HG02970 (cell line): ENCODE data around the gene TMEM271.

Source experiments
- ATAC-seq: cut with Tn5 transposase; IDR thresholded peaks from one replicate; pipeline ENCODE4 v1.9.1; 2021; ENCODE audit warnings: mild to moderate bottlenecking, moderate library complexity, moderate number of reproducible peaks; ENCODE audit not compliant: unreplicated experiment, low FRiP score

The TMEM271 gene

DNA sequence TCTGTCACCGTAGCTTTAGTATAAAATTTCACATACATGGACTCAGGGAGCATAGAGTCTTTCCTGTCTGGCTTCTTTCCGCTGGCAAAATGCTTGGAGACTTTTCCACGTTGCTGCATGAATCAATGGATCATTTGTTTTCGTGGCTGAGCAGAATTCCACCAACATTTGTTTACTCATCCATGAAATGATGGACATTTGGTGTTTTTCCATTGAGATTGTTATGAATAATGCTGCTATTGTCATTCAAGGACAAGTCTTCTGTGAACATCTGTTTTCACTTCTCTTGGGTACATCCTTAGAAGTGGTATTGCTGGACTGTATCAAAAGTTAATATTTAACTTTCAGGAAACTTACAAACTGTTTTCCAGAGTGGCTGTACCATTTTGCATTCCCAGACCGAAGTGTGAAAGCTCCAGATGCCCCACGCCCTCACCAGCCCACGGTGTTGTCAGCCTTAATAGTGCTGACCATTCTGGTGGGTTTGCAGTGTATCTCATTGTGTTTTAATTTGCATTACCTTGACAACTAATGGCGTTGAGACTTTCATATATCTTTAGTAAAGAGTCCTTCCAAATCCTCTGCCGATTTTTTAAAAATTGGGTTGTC lies 5.8 kb upstream of the TMEM271 start:
- no peak for ATAC-seq

DNA sequence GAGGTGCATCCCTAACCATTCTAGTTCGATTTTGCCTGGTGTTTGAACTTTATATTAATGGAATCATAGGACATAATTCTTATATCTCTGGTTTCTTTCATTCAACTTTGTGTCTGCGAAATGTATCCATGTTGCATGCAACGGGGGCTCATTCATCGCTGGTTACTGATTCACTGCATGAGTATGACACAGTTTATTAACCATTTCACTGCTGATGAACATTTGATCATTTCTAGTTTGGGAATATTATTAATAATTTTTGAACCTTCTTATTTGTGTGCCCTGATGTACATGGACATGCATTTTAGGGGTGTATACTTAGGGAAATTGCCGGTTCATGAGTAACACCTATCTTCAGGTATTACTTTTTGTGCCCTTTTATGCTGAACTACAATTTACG lies 5.1 kb upstream of the TMEM271 start:
- ATAC-seq: no peak

DNA sequence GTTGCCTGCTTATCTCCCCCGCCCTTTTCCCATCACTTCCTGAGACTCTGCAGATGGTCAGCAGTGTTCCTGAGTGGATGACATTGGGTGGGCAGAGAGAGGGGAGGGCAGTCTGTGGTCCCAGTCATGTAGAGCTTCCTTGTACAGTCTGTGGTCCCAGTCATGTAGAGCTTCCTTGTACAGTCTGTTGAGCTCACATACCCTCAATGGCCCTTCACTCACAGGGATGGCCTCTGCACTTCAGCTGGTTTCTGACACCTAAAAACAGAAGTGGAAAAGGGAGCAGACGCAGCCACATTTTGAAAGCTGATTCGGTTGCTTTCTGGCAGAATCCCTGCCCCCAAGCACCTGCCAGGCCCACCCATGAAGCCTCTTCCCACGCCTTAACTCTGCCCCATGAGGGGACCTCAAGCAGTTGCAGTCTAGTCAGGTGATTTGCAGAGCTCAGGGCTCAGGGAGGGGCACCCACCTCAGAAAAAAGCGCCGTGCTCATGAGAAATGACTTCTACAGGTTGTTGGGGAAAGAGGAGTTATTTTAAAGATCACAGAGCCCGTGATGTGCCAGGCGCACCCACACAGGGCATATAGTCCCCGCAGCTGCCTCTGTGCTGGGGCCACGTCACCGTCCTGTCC lies 3.6 kb upstream of the TMEM271 start:
- ATAC-seq: no peak

DNA sequence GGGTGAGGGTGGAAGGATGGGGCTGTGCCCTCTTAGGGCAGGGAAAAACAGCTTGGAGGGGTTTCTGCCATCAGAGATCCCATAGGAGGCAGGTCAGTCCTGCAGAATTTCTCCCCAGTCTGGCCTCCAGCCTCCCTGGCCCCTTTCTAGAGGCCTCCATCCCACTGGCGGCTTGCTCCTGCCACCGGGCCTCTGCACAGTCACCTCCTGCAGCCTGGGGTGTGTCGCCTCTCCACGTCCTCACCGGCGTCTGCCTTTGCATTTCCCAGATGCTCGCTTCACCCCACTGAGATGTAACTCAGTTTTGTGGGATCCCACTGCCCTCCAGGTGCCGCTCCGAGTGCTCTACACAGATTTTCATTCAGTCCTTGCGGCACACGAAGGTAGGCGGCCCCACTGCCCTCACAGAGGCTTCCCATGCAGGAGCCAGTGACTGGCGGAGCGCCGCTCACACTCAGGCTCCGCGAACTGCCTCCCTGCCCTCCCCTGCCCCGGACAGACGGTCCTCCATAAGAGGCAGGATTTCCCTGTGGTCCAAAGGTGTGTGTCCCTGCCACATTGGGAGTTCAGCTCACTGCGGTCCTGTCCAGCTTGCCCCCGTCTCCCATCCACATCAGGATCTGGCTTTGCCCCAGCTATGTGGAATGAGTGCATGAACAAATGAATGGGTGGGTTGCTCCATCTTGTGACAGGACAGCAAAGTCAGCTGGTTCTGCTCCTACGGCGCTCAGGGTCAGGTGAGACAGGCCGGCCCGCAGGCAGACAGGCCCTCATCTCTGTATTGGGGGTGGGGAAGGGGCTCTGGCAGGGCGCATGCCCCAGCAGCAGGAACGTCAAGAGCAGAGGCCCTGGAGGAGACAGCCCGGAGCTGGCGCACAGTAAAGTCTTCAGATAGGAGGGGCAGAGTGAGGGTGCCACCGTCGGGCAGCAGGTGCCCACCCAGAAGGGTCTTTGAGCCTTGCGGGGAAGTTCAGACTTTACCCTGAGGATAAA lies 2.7 kb upstream of the TMEM271 start:
- no peak for ATAC-seq

DNA sequence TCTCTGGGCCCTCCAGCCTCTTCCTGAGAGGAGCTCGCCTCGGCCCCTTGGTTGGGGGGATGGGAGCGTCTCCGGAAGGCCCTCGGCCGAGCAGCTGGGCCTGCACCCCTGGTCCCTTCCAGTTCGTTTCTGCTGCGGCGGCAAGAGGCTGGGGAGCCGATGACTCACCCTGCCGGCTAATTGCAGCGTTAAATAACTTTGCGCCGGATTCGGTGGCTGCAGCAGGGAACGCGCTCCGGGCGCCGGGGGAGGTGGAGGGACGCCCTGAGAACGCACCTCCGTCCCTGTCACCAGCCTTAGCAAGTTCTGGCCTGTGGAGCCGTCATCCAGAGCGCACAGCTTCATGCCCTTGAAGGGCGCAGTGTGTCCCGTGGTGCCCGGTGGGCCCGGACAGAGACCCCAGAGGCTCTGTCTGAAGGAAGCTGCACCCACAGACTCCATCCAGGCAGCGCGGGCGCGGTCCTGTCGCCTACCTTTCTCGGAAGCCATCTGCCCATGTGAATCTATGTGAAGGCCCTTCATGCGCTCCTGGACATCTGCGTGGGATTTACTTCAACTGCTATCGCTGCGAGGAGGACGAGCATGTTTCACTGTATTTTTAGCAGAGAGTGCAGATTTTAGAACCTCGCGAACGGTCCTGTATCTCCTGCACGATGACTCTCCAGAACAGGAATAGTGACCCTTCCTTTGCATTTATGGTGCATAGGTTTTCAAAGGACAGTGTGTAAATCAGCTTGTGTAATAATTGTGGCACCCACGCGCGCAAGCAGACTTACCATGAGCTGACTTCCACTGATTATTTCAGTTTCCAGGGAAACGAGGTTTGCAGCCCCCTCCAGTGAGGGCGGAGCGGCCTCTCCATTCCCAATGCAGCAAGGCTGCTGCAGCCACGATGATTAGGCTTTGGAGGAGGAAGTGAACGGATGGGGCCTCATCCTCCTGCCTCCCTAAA lies 1.7 kb upstream of the TMEM271 start:
- no peak for ATAC-seq

DNA sequence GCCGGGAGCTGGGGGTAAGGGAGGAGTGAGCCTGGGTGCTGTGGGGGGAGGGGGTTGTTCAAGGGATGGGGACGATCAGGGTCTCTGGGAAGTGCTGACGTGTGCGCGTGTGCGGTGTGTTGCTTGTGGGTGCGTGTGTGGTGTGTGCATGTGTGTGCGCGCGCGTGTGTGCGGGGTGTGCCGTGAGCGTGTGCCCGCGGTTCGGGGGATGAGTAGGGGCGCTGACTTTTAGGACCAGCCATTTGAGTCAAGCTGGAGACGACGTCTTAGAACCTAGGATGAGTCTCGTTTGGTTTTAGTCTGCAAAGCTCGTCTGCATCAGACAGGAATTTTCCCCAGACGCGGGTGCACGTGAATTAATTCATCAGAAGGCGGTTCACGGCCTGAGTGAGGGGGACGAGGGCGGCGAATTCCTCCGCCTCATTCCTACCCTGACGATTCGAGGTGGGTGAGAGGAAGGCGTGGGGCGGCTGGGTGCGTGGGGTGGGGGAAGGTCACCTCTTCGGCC lies 950 bp upstream of the TMEM271 start:
- no peak for ATAC-seq

DNA sequence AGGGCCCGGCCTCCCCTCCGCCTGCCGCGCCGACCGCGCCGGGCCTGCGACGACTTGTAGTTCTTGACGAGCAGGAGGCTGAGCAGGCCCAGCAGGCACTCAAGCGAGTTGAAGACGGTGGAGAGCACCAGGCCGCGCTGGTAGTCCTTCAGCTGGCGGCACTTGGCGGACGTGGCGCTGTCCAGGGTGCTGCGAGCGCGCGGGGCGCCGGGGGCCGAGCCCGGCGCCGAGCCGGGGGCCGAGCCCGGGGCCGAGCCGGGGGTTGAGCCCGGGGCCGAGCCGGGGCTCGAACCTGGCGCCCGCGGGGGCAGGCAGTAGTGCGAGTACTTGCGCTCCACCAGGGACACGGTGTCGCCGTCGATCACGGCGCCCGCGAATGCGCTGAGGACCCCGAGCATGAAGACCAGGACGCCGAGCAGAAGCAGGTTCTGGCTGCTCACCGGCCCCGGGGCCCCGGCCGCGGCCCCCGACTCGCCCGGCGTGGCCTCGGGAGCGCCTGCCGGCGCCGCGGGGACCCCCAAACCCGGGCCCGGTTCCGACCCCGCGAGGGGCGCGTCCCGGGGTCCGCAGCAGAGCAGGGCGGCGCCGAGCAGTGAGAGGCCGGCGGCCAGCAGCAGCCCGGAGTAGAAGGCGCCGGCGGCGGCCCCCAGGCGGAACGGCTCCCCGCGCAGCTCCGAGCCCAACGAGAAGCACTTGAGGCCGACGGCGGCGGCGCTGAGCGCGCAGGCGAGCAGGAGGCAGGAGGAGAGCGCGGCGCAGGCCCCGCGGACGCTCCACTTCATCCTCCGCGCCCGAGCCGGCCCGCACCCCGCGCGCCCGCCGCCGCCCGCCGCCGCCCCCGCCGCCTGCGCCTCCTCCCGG lies 584 bp downstream of the TMEM271 start:
- no peak for ATAC-seq

DNA sequence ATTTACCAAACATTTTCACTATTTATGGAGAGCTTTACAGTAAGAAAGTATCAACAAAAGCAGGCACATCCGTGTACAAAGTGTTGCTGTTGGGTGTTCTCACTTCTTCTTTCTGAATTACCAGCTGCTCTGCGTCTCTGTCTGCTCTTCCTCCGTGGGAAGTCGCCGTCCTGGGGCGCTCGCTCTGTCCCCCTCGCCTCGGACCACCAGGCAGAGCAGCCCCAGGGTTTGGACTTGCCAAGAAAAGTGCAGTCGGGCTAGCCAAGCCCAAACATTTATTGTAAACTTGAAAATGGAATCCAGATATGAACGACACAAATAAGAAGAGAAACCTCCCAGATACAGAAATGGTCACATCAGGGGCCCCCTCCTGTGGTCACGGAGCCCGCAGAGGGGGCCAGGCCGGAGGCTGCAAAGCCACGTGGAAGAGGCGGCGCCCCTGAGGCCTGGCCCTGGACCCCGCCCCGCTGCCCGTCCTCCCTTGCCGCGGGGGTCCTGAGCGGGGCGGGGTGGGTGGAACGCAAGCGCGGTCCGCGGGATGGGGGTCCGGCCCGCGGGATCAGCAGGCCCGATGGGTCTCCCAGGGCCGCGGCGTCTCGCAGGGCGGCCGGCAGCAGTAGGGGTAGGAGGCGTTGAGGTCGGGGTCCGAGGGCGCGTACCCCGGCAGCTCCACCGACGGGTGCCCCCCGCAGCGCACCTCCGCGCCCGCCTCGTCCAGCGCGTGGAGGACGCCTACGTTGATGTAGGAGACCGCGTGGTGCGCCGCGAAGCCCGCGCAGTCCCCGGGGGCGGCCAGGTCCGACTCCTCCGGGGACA lies 1.5 kb downstream of the TMEM271 start:
- ATAC-seq: no peak

DNA sequence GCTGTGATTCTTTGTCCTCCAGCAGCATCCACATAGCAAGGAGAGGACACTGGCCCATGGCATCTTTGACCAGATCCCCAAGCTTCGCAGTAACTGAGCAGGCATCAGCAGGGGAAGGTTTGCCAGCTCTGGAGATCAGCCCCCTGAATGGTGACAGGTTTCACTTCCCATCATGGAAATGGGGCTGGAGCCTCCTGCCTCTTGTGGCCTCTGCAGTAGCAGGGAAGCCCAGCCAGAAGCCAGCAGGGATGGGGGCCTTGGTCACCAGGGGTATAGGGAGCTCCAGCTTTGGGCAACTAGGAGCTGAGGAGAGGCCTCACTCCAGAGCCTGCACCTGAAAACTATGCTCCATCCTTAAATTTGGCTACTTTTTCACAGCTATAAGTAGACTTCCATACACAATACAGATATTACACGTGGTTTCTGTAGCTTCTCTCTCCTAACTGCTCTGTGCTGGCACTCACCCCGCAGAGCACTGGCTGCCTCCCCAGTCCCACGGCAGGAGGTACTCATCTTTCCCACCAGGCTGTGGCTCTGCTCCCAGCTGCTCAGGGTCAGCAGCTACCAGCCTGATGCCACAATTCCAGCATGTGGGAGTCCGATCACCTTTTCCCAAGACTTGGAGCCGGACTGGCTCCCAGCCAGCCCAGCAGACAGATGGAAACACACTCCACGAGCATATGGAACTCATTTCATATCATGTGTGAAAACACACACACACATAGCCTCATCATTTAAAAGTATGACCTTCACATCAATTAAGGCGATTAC lies 2.8 kb downstream of the TMEM271 start:
- ATAC-seq: no peak

DNA sequence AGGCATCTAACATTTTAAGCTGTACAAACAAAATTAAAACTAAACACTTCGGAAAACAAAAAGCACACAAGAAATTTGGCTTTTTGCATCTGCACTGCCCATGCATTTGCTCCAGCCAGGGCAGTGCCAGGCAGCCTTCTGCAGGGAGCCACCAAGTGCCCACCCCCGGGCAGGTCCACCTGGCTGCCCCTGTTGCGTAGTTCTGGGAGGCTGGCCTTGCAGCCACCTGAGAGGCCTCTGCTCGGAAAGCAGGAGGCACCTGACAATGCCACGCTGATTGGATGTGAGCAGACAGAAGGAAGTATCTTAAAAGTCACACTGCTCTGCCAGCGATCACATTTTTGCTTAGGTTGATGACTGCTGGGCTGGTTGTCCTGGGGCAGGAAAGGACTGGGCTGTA lies 3.5 kb downstream of the TMEM271 start:
- ATAC-seq: no peak

DNA sequence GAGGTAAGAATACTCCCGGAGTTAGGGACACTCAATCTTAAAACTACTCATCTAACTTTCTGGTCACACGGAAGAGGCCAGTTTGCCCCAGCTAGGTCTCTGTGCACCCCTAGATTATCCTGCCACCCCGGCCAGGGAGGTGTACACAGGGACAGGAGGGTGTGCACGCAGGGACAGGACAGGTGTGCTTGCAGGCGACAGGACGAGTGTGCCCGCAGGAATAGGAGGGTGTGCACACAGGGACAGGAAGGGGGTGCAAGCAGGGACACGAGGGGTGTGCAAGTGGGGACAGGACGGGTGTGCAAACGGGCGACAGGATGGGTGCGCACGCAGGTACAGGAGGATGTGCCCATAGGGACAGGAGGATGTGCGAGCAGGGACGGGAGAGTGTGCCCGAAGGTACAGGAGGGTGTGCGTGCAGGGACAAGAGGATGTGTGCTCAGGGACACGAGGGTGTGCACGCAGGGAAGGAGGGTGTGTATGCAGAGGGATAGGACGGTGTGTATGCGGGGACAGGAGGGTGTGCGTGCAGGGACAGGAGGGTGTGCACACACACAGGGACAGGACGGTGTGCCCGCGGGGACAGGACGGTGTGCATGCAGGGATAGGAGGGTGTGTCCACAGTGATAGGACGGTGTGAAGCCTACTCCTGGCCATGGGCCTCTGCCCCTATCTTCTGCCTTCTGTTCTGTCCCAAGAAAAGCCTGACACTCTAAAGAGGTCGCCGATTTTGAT lies 4.1 kb downstream of the TMEM271 start:
- no peak for ATAC-seq

DNA sequence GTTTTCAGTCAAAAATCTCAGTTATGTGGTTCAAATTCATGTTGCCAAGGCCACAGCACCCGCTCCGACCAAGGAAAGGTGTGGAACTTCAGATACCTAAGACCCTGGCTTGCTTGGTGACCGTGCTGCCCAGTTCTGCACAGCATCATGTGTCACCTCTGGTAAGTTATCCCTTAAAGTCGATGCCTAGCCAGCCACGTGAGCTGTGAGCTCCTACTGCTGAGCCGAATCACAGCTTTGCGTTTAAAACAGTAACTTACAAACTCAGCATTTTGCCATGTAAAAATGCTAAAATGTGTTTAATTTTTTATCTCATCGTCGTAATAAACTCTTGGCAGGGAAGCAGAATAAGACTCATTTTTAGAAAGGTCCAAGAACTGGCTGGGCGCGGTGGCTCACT lies 5.3 kb downstream of the TMEM271 start:
- no peak for ATAC-seq

DNA sequence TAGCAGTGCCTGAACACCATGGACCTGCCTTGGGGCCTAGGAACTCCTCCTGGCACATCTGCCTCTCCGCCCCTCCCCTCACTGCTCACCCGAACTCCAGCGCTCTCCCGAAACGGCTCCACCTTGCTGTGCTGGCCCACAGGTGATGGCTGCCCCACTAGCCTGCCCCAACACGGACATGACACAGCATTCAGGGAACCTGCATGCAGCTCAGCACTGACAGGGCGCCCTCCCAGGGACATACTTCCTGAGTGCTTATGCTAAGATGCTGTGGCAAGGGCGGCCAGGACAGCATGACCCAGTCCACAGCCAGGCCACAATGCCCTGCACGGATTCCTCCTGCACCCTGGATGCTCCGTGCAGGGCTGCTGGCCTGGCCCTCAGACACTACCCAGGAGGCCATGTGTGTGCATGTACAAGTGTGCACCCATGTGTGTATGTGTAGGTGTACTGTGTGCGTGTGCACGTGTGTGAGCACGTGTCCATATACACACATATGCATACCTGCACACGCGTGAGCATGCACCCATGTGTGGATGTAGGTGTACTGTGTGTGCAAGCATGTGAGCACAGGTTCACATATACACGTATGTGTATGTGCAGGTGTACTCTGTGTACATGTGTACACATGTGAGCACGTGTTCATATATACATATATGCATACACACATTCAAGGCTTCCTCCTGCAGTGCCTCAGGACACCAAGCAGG lies 6.0 kb downstream of the TMEM271 start:
- ATAC-seq: no peak

DNA sequence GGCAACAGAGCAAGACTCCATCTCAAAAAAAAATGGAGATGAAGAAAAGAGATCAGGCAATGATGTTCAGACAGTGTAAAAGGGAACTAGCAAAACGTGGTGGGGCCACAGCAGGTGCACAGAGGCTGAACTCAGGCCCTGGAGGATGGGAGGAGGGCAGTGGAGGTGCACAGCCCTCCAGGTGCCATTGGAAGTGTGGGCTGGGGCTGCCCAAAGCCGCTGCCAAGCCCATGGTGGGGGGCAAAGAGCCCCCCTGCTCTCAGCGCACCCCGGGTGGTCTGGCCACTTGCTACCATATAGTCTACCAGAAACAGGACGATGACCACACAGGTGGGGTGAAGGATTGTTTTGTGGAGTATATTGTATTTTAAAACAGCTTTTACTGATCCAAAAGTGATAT lies 7.1 kb downstream of the TMEM271 start:
- ATAC-seq: no peak

DNA sequence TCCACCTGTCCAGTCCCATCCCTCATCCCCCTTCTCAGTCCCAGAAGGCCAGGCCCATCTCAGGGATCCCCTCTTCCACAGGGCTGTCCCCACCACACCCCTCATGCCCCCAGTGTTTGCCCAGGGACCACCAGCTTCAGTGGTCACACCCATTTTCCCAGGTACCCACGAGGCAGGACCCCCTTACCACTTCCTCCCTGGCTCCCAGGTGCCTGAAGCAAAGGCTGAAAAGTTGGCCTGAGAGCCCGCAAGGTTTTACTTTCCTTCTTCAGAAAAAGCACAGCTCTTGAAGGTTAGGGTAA lies 7.8 kb downstream of the TMEM271 start:
- no peak for ATAC-seq

DNA sequence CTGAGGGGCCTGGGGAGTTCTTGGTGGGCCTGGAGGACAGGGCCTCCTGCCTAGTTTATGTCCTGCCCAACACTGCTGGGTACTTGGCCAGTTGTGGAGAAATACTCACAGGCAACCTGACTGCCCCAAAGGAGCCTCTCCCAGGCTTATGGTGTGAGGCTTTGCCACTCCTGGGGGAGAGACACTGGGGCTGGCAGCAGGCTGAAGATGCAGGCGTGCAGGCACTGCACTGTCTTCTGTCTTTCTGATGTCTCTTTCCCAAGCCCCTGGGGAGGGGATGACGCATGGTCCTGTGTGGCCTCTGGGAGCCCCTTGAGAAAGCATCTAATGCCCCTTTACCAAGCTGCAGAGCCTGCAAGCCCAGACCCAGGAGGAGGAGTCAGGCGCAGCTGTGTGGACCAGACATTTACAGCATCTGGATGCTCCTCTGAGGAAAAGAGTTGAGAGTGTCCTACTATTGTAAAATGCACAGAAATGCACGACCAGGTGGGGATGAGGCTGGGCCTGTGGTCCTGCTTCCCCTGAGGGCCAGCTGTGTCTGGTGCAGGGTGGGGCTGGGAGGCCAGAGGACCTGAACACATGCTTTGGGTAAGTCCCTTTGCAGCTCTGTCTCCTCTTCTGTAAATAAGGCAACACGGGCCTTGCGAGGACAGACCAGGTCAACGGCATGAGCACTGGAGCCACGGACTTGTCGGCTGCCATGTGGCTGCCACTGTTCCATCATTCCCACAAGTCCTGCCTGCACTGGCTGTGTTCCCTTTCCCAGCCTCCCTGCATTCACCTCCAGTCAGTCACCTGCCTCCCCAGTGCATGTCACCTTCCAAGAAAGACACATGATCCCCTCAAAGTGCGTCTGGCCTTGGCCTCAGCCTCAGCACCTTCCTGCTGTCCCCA lies 8.4 kb downstream of the TMEM271 start:
- ATAC-seq: no peak
